GM18502 (cell line): Measurements from ENCODE around the gene RAD50.
"Not testable (repeated sequence)": the region's sequence is repeated elsewhere in the genome, so short reads cannot be mapped to it uniquely, and the experiment has no call there.

Source experiments
- ATAC-seq: cut with Tn5 transposase; IDR thresholded peaks from one replicate; pipeline ENCODE4 v1.9.1; 2021; ENCODE audit warnings: mild to moderate bottlenecking; ENCODE audit not compliant: unreplicated experiment, poor library complexity

The RAD50 gene

DNA sequence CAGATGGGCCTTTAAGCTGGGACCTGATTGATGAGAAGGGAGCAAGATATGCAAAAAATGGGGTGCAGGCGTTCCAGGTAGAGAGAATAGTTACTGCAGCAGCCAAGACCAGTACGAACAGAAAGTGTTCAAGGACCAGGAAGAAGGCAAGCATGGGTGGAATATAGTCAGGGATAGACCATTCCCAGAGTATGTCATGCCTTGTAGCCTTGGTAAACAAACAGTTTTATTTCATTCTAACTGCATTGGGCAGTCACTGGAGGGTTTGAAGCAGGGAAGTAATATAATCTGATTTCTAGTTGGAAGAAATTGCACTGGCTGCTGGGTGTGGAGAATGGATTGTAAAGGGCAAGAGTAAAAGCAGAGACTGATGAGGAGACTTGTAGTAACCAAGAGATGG lies 70.7 kb downstream of the RAD50 start:
- ATAC-seq = no peak

DNA sequence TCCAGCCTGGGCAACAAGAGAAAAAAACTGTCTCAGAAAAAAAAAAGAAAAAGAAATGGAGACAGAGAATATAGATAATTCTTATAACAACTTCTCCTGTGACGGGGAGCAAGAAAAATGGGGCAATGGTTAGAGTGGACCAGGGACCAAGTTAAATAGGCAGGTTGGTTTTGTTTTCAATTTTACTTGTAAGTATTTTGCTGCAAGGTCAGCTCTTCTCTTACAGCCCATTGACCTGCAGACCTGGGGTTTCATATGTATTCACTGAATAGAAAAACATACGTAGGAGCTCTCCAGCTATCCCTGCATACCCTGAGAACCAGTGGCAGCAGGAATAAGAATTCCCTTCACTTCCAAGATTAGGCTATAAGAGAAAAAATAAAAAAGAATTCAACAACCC lies 72.0 kb downstream of the RAD50 start:
- peak; percentile 36 for ATAC-seq

- ATAC-seq = peak; percentile 78
These were observed 72.6 kb downstream of the RAD50 start for GRCh38 chr5:132629230-132629944.

DNA sequence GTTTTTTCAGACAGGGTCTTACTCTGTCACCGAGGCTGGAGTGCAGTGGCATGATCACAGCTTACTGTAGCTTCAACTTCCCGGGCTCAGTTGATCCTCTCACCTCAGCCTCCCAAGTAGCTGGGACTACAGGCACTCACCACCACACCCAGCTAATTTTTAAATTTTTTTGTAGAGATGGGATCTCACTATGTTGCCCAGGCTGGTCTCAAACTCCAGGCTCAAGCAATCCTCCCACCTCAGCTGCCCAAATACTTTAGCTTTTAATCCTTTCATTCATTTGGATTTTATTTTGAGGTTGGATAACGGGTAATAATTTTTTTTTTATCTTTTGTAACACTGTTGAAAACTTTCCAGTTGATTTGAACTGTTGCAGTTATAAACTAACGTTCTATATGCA lies 76.8 kb downstream of the RAD50 start:
- not testable (repeated sequence) for ATAC-seq

DNA sequence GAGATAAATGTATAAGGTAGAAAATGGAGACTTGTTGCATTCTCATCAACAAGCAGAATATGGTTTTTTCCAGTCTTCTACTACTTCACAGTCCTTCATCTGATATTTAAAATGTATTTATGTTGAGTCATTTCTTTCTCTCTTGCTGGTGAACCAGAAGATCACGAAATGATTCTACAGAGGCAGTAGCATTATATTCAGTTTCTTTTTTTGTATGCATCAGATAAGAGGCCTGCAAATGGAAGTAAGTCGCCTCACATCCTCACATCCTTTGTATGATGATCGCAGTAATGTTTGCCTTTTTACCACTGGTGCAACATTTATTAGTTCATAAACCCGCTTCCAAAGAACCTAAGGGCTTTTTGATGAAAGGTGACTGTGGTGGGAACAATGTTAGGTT lies 79.1 kb downstream of the RAD50 start:
- peak; percentile 54 for ATAC-seq

GRCh38 chr5:132637241-132637640 lies 80.5 kb downstream of the RAD50 start:
- ATAC-seq = no peak

DNA sequence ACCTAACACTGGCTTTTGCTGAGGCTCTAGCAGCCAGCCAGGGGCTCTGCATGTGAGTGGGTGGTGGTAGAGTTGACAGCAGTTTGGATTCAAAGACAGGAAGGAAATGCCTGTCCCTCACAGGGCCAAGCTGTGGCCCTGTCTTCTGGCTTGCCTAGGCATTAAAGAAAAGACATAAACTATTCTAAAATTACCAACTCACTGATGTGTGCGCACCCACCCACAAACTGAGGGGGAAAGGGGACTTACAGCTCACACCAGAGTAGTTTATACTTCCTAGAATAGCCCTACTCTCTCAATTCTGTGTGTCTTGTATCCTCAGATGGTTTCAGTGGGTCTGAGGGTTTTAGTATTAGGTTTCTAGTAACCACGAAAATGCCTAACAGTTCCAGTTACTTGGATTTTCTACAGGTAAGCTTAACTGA lies 82.9 kb downstream of the RAD50 start:
- peak; percentile 72 for ATAC-seq

DNA sequence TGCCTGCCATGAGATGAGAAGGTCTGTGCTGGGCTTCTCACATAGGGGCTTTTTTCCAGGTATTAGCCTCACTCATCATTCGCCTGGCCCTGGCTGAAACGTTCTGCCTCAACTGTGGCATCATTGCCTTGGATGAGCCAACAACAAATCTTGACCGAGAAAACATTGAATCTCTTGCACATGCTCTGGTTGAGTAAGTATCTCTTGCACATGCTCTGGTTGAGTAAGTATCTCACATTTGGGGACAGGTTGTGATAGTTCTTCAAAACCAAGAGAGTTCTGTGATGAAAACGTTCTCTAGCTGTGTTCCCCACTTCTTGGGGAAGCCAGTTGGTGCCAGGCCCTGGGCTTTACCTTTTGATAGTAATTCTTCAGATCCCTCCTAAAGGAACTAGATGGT lies 83.8 kb downstream of the RAD50 start:
- ATAC-seq = no peak

DNA sequence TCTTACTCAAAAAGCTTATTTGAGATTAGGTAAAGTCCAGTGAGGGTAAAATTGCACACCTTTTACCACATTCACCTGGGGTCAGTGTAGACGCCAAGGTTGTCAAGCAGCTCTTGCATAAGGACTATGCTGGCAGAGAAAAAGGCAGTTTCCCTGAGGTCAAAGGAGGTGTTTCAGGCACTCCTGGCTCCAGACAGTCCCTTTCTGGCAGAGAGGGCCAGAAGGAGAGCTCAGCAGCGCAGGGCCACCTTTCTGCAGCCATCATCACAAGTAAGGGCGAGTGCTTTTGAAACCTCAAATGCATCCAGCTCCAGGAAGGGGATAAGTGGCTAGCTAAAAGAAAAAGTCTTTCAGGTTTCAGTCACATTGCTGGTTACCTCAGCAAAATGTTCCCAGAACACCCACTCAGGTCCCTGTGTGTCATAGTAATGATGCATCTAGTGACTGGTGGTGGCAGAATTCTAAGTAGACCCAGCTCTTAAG lies 84.5 kb downstream of the RAD50 start:
- no peak for ATAC-seq

DNA sequence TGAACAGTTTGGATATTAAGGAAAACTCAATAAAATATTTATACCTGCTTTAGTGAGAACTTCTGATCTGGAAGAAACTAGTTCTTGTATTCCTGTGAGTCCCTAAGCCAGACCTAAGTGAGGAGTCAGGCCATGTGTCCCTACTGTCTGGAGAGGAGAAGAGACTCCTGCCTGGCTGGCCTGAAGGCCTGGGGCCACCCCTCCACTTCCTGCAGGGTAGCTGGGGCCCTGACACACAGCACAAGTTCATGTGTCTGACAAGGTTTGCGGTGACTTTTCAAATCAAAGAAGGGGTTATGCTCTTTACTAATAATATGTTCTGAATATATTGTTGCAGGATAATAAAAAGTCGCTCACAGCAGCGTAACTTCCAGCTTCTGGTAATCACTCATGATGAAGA lies 85.1 kb downstream of the RAD50 start:
- no peak for ATAC-seq

- ATAC-seq = no peak
These were observed 87.4 kb downstream of the RAD50 start for GRCh38 chr5:132644177-132644576.

DNA sequence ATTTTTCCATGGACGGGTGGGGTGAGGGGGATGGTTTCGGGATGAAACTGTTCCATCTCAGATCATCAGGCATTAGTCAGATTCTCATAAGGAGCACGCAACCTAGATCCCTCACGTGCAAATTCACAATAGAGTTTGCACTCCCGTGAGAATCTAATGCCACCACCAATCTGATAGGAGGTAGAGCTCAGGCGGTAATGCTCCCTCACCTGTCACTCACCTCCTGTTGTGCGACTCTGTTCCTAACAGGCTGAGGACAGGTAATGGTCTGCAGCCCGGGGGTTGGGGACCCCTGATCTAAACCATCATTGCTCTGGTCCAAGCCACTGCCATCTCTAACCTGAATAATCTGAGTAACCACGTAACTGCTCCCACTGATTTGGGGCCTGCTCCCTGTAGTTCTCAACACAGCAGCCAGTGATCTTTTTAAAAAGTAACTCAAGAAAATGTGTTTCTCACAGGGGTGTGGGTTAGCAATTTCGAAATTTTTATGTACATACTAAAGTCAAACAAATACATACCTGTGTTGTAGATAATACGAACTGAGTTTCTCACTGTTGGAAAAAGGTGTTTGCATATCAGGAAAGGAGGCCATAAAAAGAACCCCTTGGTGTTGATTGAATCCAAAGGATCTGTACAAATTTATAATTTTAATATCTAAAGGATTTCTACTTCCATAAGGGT lies 89.9 kb downstream of the RAD50 start:
- ATAC-seq = no peak

- ATAC-seq = no peak
These were observed 90.7 kb downstream of the RAD50 start for GRCh38 chr5:132647473-132647872.

DNA sequence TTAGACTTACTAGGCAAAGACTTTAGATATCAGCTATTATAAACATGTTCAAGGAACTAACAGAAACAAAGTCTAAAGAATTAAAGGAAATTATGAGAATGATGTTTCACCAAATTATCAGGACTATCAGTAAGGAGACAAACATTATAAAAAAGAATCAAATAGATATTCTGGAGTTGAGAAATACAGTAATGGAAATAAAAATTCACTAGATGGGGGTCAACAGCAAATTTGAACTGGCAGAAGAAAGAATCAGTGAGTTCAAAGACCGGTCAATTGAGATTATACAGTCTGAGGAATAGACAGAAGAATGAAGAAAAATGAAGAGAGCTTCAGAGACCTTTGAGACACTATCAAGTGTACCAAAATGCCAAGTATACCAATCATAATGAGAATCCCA lies 91.6 kb downstream of the RAD50 start:
- ATAC-seq = no peak

DNA sequence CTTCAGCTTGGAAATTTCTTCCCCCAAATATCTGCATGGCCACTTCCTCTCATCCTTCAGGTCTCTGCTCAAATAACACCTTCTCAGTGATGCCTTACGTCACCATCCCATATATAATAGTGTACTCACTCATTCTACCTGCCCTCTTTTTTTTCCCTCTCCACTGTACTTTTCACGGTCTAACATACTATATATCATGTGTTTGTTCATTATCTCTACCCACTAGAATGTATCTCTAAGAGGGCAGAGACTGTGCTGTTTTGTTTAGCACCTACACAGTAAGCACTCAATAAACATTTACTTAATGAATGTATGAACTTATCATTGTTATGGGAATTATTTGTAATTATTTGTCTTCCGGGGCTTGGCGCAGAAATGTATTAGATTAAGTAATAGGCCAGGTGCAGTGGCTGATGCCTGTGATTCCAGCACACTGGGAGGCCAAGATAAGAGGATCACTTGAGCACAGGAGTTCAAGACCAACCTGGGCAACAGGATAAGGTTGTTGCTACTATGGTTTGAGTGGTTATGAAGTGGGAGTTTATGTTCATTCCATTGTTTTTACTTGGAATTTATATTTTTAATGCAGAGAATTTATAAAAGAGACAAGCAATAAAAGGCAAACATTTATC lies 95.2 kb downstream of the RAD50 start:
- no peak for ATAC-seq

GRCh38 chr5:132653716-132654115 lies 96.9 kb downstream of the RAD50 start:
- no peak for ATAC-seq

DNA sequence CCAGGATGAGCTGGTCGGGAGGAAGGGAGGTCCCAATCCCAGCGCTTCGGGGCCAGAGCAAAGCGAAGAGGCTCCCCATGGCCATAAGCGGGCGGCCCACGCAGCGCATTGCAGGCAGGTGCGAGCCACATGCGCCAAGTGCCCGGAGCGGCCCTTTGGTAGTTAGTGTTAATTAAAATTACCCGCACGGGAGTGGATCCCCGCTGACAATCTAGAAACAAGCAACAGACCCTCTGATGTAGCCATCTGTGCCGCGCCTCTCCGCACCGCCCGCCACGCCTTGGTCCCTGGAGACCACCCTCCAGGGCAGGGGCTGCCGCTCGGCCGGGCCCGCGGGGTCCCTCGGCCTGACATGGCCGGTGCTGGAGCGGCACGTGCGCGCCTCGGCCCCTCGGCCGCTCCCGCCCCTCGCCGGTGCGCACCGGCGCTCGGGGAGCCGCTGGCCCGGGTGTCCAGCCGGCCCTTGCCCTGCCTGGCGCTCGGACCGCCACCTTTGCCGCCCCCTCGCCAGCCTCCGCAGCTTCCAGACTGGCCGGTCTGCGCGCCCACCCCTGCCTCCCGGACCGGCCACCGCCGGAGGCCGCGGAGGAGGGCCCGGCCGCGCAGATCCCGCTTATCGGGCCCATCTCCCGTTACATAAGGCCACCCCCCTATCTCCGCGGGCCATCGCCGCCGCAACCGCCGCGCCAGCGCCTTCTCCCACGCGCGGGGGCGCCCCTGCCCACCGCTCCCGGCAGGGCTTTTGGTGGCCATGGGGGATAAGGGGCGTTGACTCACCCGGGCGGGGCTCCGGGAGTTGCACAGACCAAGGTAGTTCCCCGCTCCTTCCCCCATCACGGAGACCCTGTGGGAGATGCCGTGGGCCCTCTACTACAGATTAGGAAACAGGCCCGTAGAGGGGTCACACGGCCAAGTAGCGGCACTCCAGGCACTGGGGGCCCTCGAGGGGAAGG lies 99.3 kb downstream of the RAD50 start:
- no peak for ATAC-seq

GRCh38 chr5:132656774-132657355 lies 100.1 kb downstream of the RAD50 start:
- ATAC-seq = no peak

DNA sequence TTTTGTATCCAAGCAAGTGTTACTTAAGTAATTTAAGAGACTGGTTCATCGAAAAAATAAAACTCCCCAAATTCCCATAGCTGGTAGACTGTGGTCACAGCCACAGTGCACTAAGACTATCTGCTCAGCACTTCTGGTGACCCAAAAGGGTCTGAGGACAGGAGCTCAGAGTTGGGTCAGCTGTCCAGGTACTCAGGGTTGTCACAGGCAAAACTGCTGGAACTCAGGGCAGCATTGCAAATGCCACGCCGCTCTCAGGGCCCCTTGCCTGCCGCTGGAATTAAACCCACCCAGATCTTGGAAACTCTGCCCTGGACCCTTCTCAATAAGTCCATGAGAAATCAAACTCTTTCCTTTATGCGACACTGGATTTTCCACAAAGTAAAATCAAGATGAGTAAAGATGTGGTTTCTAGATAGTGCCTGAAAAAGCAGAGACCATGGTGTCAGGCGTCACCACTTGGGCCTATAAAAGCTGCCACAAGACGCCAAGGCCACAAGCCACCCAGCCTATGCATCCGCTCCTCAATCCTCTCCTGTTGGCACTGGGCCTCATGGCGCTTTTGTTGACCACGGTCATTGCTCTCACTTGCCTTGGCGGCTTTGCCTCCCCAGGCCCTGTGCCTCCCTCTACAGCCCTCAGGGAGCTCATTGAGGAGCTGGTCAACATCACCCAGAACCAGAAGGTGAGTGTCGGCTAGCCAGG lies 101.1 kb downstream of the RAD50 start, which contains the start of gene IL13:
Gene IL13, plus strand, starts transcription at position 498 of the 705 bp plus-strand sequence. Its CDS starts 14 bp downstream, at position 512.
- ATAC-seq = no peak
